Spleen (tissue), 7 donors: ENCODE results near the gene CNTROB.

Experiments used
- CTCF ChIP-seq, 11 experiments: fragments of 200-600 bp in 7 of 11; fragments of 450-650 bp in 4 of 11; sonication (generic) in 4 of 11; IDR thresholded peaks in 8 of 11; conservative IDR thresholded peaks in 3 of 11; 1 replicate in 7 of 11; 2 replicates in 4 of 11; pipeline versions ENCODE4 v1.4.0 to v1.8.0; 2016 to 2021; ENCODE audit warnings: antibody characterized with exemption in 11 of 11, inconsistent platforms in 4 of 11, mild to moderate bottlenecking in 1 of 11
- POLR2A ChIP-seq, 3 donors: fragments of 450-650 bp; IDR thresholded peaks; one replicate each; pipeline ENCODE4 v1.5.1; 2017; ENCODE audit warnings: antibody characterized with exemption in 3 of 3, mild to moderate bottlenecking in 1 of 3
- donor health status: DM: no; HTN: no; CAD: no; lungs with moderate emphysema.
- donor health status: DM: no; HTN: no; CAD: no.
- donor health status: DM: no; HTN: no; CAD: no.

- TF ChIP-seq CTCF (IDR thresholded peaks at IDR 0.05 in 8 of 11, conservative IDR thresholded peaks at IDR 0.05 in 3 of 11), result no peak
- no peak for TF ChIP-seq POLR2A (IDR thresholded peaks at IDR 0.05)
Observed at GRCh38 chr17:7982666-7983065, 50.7 kb downstream of the CNTROB start.
